Keratinocyte (primary cell): ENCODE measurements around the gene TTC9B. TPM values are rescaled to one million over a fixed set of nuclear protein-coding genes. Genes with fewer than 3 reads are reported as not detected.

Experiments used
- DNase-seq: peaks from one replicate; pipeline ENCODE4 v3.0.0-alpha.2; 2011; ENCODE audit warnings: low read depth, missing footprints, low spot score
- FAIRE-seq: peaks from 2 replicates; lab custom pipeline; 2011; peaks lifted over from hg19 to GRCh38; lab: Jason Lieb, UNC
- H2AFZ ChIP-seq: 2 replicates; pipeline ENCODE4 v1.6.0; 2012; ENCODE audit warnings: low read length, control low read depth, inconsistent platforms; ENCODE audit not compliant: control insufficient read depth
- H3K27ac ChIP-seq: 2 replicates; pipeline ENCODE4 v1.5.1; 2011; ENCODE audit warnings: low read length; ENCODE audit not compliant: control insufficient read depth, insufficient read depth
- H3K27me3 ChIP-seq: 3 replicates; pipeline ENCODE4 v1.6.0; 2011; ENCODE audit warnings: low read length; ENCODE audit not compliant: control insufficient read depth, insufficient read depth; ENCODE audit errors: extremely low read depth
- H3K36me3 ChIP-seq, 2 experiments: 2 replicates in 1 of 2; 3 replicates in 1 of 2; pipeline ENCODE4 v1.5.1; 2011; ENCODE audit warnings: low read length in 2 of 2, mild to moderate bottlenecking in 1 of 2; ENCODE audit not compliant: control insufficient read depth in 2 of 2, insufficient read depth in 2 of 2; ENCODE audit errors: extremely low read depth in 1 of 2
- H3K4me1 ChIP-seq: 3 replicates; pipeline ENCODE4 v1.5.1; 2011; ENCODE audit warnings: low read length; ENCODE audit not compliant: control insufficient read depth, insufficient read depth; ENCODE audit errors: extremely low read depth
- H3K4me2 ChIP-seq: 3 replicates; pipeline ENCODE4 v1.6.0; 2011; ENCODE audit warnings: low read depth, low read length; ENCODE audit not compliant: control insufficient read depth, insufficient read depth; ENCODE audit errors: extremely low read depth
- H3K4me3 ChIP-seq, 3 experiments: fragments of 200-600 bp in 1 of 3; sonication (generic) in 1 of 3; 2 replicates in 2 of 3; 3 replicates in 1 of 3; pipeline ENCODE4 v1.5.1; 2011 to 2016; ENCODE audit warnings: low read length in 3 of 3, mild to moderate bottlenecking in 3 of 3, control low read depth in 2 of 3, inconsistent platforms in 1 of 3, low read depth in 1 of 3, mixed read lengths in 1 of 3, mixed run types in 1 of 3, moderate library complexity in 1 of 3; ENCODE audit not compliant: control insufficient read depth in 2 of 3, insufficient read depth in 2 of 3; ENCODE audit errors: extremely low read depth in 1 of 3
- H3K79me2 ChIP-seq: 2 replicates; pipeline ENCODE4 v1.6.0; 2012; ENCODE audit warnings: low read length; ENCODE audit not compliant: control insufficient read depth, insufficient read depth
- H3K9ac ChIP-seq: 3 replicates; pipeline ENCODE4 v1.6.0; 2011; ENCODE audit warnings: low read length; ENCODE audit not compliant: control insufficient read depth, insufficient read depth; ENCODE audit errors: extremely low read depth
- H3K9me1 ChIP-seq: 3 replicates; pipeline ENCODE4 v1.6.0; 2011; ENCODE audit warnings: low read length; ENCODE audit not compliant: control insufficient read depth, insufficient read depth; ENCODE audit errors: extremely low read depth
- H3K9me3 ChIP-seq: 2 replicates; pipeline ENCODE4 v1.5.1; 2012; ENCODE audit warnings: low read depth, low read length; ENCODE audit not compliant: control insufficient read depth
- H4K20me1 ChIP-seq: 3 replicates; pipeline ENCODE4 v1.6.0; 2011; ENCODE audit warnings: low read length; ENCODE audit not compliant: control insufficient read depth, insufficient read depth; ENCODE audit errors: extremely low read depth
- CTCF ChIP-seq, 3 experiments: IDR thresholded peaks in 1 of 3; conservative IDR thresholded peaks in 1 of 3; optimal IDR thresholded peaks in 1 of 3; 2 replicates in 2 of 3; 3 replicates in 1 of 3; pipeline versions ENCODE3 to v1.5.1; 2011; ENCODE audit warnings: low read length in 3 of 3, mild to moderate bottlenecking in 3 of 3, moderate library complexity in 2 of 3, control low read depth in 1 of 3, inconsistent platforms in 1 of 3; ENCODE audit not compliant: insufficient read depth in 2 of 3; ENCODE audit errors: extremely low read depth in 1 of 3
- EZH2 ChIP-seq: IDR thresholded peaks from one replicate; pipeline ENCODE4 v1.6.1; 2012; ENCODE audit warnings: inconsistent platforms, mild to moderate bottlenecking, low read length, moderate library complexity
- dilution Hi-C: fragments of 300-500 bp; cut with MboI; formaldehyde crosslinking; loops from one replicate; pipeline ENCODE4 v1.7.0; 2020; ENCODE audit warnings: low sequenced_read_pairs; ENCODE audit not compliant: extremely low pct_ligation_motif_present
- polyA plus RNA-seq, 5 experiments: library from polyadenylated mRNA; depleted of rRNA in 3 of 5; stranded (reverse) in 3 of 5; stranded (forward) in 1 of 5; unstranded in 1 of 5; fragments of >200 nt; gene quantifications; 1 replicate in 1 of 5; 2 replicates in 3 of 5; 3 replicates in 1 of 5; pipeline versions ENCODE4 v1.2.1 to v1.2.3, GENCODE V29; 2011 to 2012; ENCODE audit warnings: missing spikeins in 2 of 5, low read depth in 1 of 5, low replicate concordance in 1 of 5

Gene TTC9B
- polyA plus RNA-seq, 1 donor (not counting 4 experiments of a cell fraction or from before 2014, with no cell fraction given): not detected

- dilution Hi-C loops: no loop called here
- Histone ChIP-seq H3K9me3 (no peaks in the 10 kb centered on the region), H3K4me1 (peaks cover 7% of the 10 kb centered on the region), H3K9ac (no peak overlapping the region), H3K36me3 (peaks cover 0 to 35% of the 10 kb centered on the region in 2 experiments), H4K20me1 (no peaks in the 10 kb centered on the region), H3K4me3 (no peak overlapping the region), H3K4me2 (no peak overlapping the region), H3K9me1 (no peaks in the 10 kb centered on the region), H2AFZ (no peak overlapping the region), H3K27ac (no peak overlapping the region), H3K27me3 (no peaks in the 10 kb centered on the region), H3K79me2 (peaks cover 9% of the 10 kb centered on the region)
- FAIRE-seq (no peak), DNase-seq (no peak)
- TF ChIP-seq EZH2 (no peak), CTCF (optimal IDR thresholded peaks at IDR 0.05 in 1 of 3, IDR thresholded peaks at IDR 0.05 in 1 of 3, conservative IDR thresholded peaks at IDR 0.05 in 1 of 3; ENCODE audit: extremely low read depth in 1 of 3, insufficient read depth in 2 of 3, low read length in 3 of 3) (no peak)
Measured at GRCh38 chr19:40241125-40241808, 23.1 kb upstream of the TTC9B start.

GRCh38 chr19:40240332-40240731 is 22.1 kb upstream of the TTC9B start:
- DNase-seq (no peak), FAIRE-seq (no peak)
- peaks cover 3% of the 10 kb centered on the region for H3K4me1 ChIP-seq
- dilution Hi-C loops: no loop called here
- TF ChIP-seq EZH2 (no peak), CTCF (optimal IDR thresholded peaks at IDR 0.05 in 1 of 3, IDR thresholded peaks at IDR 0.05 in 1 of 3, conservative IDR thresholded peaks at IDR 0.05 in 1 of 3; ENCODE audit: extremely low read depth in 1 of 3, insufficient read depth in 2 of 3, low read length in 3 of 3) (no peak)
- H3K9me3 ChIP-seq: no peaks in the 10 kb centered on the region
- H3K9ac ChIP-seq: no peak overlapping the region
- H3K27ac ChIP-seq: no peak overlapping the region
- no peak overlapping the region for H3K4me2 ChIP-seq
- no peak overlapping the region for H2AFZ ChIP-seq
- H3K4me3 ChIP-seq: no peak overlapping the region
- H3K79me2 ChIP-seq: peaks cover 7% of the 10 kb centered on the region
- H3K9me1 ChIP-seq: no peaks in the 10 kb centered on the region
- H3K36me3 ChIP-seq: peaks cover 3 to 39% of the 10 kb centered on the region in 2 experiments
- no peaks in the 10 kb centered on the region for H4K20me1 ChIP-seq
- no peaks in the 10 kb centered on the region for H3K27me3 ChIP-seq
